ENCODE measurements around the gene DPP6.
A peak's percentile ranks its signal among the peaks of the same experiment; 100 is the strongest.

DNA sequence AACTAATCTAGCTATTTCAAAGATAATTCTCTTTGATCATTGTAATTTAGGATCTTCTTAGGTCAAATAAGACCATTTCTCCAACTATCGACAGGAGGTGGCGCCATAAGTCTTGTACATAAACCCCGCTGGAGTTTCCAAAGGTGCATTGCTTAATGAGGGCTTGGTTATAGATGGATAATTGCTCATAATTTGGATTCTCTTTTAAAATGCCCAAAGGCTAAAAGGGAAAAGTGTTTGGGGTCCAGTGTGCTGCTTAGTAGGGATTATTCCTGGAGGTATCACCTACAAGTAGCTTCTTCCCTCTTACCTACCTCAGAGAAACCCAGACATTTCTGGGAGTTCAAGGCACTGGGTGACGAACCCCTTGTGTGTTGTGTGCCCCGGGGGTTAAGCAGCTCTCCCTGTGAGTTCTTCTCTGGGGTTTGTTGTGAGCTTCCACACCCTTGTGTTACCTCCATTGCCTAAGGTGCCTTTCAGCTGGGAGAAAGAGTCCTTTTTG lies 875.5 kb downstream of the DPP6 start:
- no peak for TF ChIP-seq PBX3 (IDR thresholded peaks at IDR 0.05)
- TF ChIP-seq EP300 (IDR thresholded peaks at IDR 0.05), result no peak
- TF ChIP-seq, protein P1, sequence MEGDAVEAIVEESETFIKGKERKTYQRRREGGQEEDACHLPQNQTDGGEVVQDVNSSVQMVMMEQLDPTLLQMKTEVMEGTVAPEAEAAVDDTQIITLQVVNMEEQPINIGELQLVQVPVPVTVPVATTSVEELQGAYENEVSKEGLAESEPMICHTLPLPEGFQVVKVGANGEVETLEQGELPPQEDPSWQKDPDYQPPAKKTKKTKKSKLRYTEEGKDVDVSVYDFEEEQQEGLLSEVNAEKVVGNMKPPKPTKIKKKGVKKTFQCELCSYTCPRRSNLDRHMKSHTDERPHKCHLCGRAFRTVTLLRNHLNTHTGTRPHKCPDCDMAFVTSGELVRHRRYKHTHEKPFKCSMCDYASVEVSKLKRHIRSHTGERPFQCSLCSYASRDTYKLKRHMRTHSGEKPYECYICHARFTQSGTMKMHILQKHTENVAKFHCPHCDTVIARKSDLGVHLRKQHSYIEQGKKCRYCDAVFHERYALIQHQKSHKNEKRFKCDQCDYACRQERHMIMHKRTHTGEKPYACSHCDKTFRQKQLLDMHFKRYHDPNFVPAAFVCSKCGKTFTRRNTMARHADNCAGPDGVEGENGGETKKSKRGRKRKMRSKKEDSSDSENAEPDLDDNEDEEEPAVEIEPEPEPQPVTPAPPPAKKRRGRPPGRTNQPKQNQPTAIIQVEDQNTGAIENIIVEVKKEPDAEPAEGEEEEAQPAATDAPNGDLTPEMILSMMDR (IDR thresholded peaks at IDR 0.05), result peak; percentile 92
- TF ChIP-seq CHD4 (IDR thresholded peaks at IDR 0.05; ENCODE audit: borderline replicate concordance), result no peak
- no peak for TF ChIP-seq ZFP36 (IDR thresholded peaks at IDR 0.05; ENCODE audit: borderline replicate concordance, partially characterized antibody)
- TF ChIP-seq, protein P2, sequence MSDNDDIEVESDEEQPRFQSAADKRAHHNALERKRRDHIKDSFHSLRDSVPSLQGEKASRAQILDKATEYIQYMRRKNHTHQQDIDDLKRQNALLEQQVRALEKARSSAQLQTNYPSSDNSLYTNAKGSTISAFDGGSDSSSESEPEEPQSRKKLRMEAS (IDR thresholded peaks at IDR 0.05), result no peak
- TF ChIP-seq BHLHE40 (IDR thresholded peaks at IDR 0.05; ENCODE audit: low read depth, low read length), result no peak
- no peak for TF ChIP-seq REST (IDR thresholded peaks at IDR 0.05)
- no peak for TF ChIP-seq RCOR1 (IDR thresholded peaks at IDR 0.05; ENCODE audit: low read depth, low read length)
- no peak for TF ChIP-seq MAFK (IDR thresholded peaks at IDR 0.05; ENCODE audit: partially characterized antibody)
- TF ChIP-seq POLR2A (IDR thresholded peaks at IDR 0.05; ENCODE audit: low read length), result no peak
- peak; percentile 86 to 89 for TF ChIP-seq RAD21 (conservative IDR thresholded peaks at IDR 0.05 in 1 of 2, IDR thresholded peaks at IDR 0.05 in 1 of 2)
- no peak for TF ChIP-seq MYC (IDR thresholded peaks at IDR 0.05; ENCODE audit: borderline replicate concordance, low read length)
